Panc1 (cell line): ENCODE data around the gene EFNA1.

Experiments
- SIN3A ChIP-seq: IDR thresholded peaks from 2 replicates; pipeline ENCODE4 v1.6.1; 2012; ENCODE audit warnings: low read depth, mild to moderate bottlenecking, low read length, moderate library complexity, borderline replicate concordance; ENCODE audit not compliant: insufficient read depth
- TF ChIP-seq, protein P1 (sequence below): fragments of 450-650 bp; IDR thresholded peaks from 2 replicates; pipeline ENCODE4 v1.5.1; 2017; ENCODE audit warnings: mild to moderate bottlenecking

DNA sequence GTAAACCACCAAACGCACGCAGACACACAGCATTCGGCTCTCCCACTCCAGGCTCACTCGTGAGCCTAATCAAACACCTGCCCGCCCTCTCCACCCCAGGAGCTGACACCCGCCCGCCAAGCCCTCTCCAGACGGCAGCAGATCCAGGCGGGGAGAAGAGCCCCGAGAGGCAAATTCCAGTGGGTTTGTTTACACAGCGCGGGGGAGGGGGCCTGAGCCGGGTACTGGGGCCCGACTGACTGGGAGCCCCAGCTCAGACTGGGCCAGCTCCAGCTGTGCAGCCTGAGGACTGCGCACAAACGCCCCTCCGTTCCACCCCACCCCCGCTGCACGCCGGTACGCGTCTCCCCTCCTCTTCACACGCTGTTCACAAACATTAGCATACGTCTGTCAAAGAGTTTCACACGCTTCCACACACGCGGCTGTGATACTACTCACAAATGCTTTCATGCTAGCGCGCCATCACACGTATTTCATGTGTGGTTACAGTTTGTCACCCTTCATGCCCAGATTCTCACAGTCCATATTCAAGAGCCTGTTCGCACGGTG lies 1.0 kb upstream of the EFNA1 start:
- TF ChIP-seq, protein P1, sequence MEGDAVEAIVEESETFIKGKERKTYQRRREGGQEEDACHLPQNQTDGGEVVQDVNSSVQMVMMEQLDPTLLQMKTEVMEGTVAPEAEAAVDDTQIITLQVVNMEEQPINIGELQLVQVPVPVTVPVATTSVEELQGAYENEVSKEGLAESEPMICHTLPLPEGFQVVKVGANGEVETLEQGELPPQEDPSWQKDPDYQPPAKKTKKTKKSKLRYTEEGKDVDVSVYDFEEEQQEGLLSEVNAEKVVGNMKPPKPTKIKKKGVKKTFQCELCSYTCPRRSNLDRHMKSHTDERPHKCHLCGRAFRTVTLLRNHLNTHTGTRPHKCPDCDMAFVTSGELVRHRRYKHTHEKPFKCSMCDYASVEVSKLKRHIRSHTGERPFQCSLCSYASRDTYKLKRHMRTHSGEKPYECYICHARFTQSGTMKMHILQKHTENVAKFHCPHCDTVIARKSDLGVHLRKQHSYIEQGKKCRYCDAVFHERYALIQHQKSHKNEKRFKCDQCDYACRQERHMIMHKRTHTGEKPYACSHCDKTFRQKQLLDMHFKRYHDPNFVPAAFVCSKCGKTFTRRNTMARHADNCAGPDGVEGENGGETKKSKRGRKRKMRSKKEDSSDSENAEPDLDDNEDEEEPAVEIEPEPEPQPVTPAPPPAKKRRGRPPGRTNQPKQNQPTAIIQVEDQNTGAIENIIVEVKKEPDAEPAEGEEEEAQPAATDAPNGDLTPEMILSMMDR, result no peak
- no peak for TF ChIP-seq SIN3A
